Measurements from ENCODE around the gene MYOCD.

DNA sequence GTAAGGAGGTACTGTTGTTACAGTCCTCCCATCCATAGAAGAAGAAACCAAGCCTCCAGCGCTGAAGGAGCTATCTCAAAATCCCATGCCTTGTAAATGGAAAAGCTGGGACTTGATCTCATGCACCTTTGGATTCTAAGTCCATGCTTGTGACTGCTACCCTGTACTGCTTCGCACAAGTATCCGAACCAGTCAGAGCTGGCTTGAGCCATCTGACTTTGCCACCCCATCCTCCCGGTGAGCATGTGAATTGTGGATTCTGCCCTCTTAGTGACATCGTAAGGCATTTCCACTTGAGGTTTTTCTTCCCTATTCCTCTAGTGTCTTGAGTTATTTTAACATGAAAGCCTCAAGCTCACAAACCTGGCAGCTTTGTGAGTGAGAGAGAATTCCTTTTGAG is 15.3 kb downstream of the MYOCD start:
- TF ChIP-seq POLR2A (IDR thresholded peaks at IDR 0.05), result no peak
- TF ChIP-seq, protein P1, sequence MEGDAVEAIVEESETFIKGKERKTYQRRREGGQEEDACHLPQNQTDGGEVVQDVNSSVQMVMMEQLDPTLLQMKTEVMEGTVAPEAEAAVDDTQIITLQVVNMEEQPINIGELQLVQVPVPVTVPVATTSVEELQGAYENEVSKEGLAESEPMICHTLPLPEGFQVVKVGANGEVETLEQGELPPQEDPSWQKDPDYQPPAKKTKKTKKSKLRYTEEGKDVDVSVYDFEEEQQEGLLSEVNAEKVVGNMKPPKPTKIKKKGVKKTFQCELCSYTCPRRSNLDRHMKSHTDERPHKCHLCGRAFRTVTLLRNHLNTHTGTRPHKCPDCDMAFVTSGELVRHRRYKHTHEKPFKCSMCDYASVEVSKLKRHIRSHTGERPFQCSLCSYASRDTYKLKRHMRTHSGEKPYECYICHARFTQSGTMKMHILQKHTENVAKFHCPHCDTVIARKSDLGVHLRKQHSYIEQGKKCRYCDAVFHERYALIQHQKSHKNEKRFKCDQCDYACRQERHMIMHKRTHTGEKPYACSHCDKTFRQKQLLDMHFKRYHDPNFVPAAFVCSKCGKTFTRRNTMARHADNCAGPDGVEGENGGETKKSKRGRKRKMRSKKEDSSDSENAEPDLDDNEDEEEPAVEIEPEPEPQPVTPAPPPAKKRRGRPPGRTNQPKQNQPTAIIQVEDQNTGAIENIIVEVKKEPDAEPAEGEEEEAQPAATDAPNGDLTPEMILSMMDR (IDR thresholded peaks at IDR 0.05), result no peak
- no peak for TF ChIP-seq POLR2AphosphoS5 (IDR thresholded peaks at IDR 0.05; ENCODE audit: insufficient read depth in 1 of 2, low read depth in 1 of 2)

Measured in vagina (tissue), 2 donors.